ENCODE data around the gene MBD4.

Gene MBD4

GRCh38 chr3:129467932-129468331 is 28.2 kb upstream of the MBD4 start:
- H3K27ac ChIP-seq = peak overlapping the region in 1 of 21 experiments; percentile 28
- H3K4me3 ChIP-seq = no peak overlapping the region

- Histone ChIP-seq H3K4me3 (no peak overlapping the region), H3K27ac (no peak overlapping the region)
Measured at GRCh38 chr3:129463716-129464115, 24.0 kb upstream of the MBD4 start.

- Histone ChIP-seq H3K27ac (no peak overlapping the region), H3K4me3 (no peak overlapping the region)
Measured at GRCh38 chr3:129463094-129463493, 23.3 kb upstream of the MBD4 start.

- Histone ChIP-seq H3K4me3 (no peak overlapping the region), H3K27ac (no peak overlapping the region)
Measured at GRCh38 chr3:129462361-129462968, 22.7 kb upstream of the MBD4 start.

- Histone ChIP-seq H3K27ac (peak overlapping the region in 2 of 21 experiments; percentile 13 to 22), H3K4me3 (no peak overlapping the region)
Measured at GRCh38 chr3:129461461-129462146, 21.9 kb upstream of the MBD4 start.

GRCh38 chr3:129461022-129461421 is 21.3 kb upstream of the MBD4 start:
- H3K27ac ChIP-seq = peak overlapping the region in 1 of 21 experiments; percentile 13
- H3K4me3 ChIP-seq = no peak overlapping the region

GRCh38 chr3:129460572-129460971 is 20.8 kb upstream of the MBD4 start:
- Histone ChIP-seq H3K27ac (no peak overlapping the region), H3K4me3 (no peak overlapping the region)

GRCh38 chr3:129460155-129460554 is 20.4 kb upstream of the MBD4 start:
- Histone ChIP-seq H3K27ac (no peak overlapping the region), H3K4me3 (no peak overlapping the region)

- Histone ChIP-seq H3K27ac (no peak overlapping the region), H3K4me3 (no peak overlapping the region)
Measured at GRCh38 chr3:129453732-129454131, 14.0 kb upstream of the MBD4 start.

- Histone ChIP-seq H3K27ac (no peak overlapping the region), H3K4me3 (no peak overlapping the region)
Measured at GRCh38 chr3:129449279-129450115, 9.7 kb upstream of the MBD4 start.

- no peak overlapping the region for H3K27ac ChIP-seq
- no peak overlapping the region for H3K4me3 ChIP-seq
Measured at GRCh38 chr3:129448186-129448895, 8.6 kb upstream of the MBD4 start.

GRCh38 chr3:129446926-129447325 is 7.2 kb upstream of the MBD4 start:
- Histone ChIP-seq H3K27ac (no peak overlapping the region), H3K4me3 (no peak overlapping the region)

GRCh38 chr3:129445471-129445870 is 5.7 kb upstream of the MBD4 start:
- Histone ChIP-seq H3K27ac (no peak overlapping the region), H3K4me3 (no peak overlapping the region)

GRCh38 chr3:129442947-129443346 is 3.2 kb upstream of the MBD4 start:
- peak overlapping the region in 11 of 21 experiments; percentile 5 to 93 (median 89) for H3K27ac ChIP-seq

GRCh38 chr3:129442486-129442885 is 2.7 kb upstream of the MBD4 start:
- no peak overlapping the region for H3K4me3 ChIP-seq
- H3K27ac ChIP-seq = peak overlapping the region in 14 of 21 experiments; percentile 7 to 93 (median 90)

More at GRCh38 chr3:129442947-129443346, 3.2 kb upstream of the MBD4 start:
- H3K4me3 ChIP-seq = no peak overlapping the region

GRCh38 chr3:129441782-129442181 is 2.0 kb upstream of the MBD4 start:
- no peak overlapping the region for H3K4me3 ChIP-seq
- peak overlapping the region in 19 of 21 experiments; percentile 0 to 95 (median 89) for H3K27ac ChIP-seq

- Histone ChIP-seq H3K27ac (peak overlapping the region in 19 of 21 experiments; percentile 16 to 95 (median 90)), H3K4me3 (peak overlapping the region in 5 of 7 experiments; percentile 73 to 89 (median 82))
Measured at GRCh38 chr3:129441215-129441614, 1.5 kb upstream of the MBD4 start.

- peak overlapping the region; percentile 73 to 89 (median 84) for H3K4me3 ChIP-seq
- peak overlapping the region; percentile 60 to 95 (median 89) for H3K27ac ChIP-seq
Measured at GRCh38 chr3:129440618-129441190, 956 bp upstream of the MBD4 start.

GRCh38 chr3:129439226-129439816 is 427 bp downstream of the MBD4 start:
- Histone ChIP-seq H3K27ac (peak overlapping the region; percentile 66 to 95 (median 89)), H3K4me3 (peak overlapping the region; percentile 73 to 89 (median 84))

Data from skin epidermis (tissue), 12 donors.